Measurements from ENCODE around the gene HMGCR. TPM values are rescaled to one million over a fixed set of nuclear protein-coding genes. Genes with fewer than 3 reads are reported as not detected.
"Not testable (repeated sequence)": the region's sequence is repeated elsewhere in the genome, so short reads cannot be mapped to it uniquely, and the experiment has no call there.

The HMGCR gene
- 54.9 TPM for polyA plus RNA-seq (2012; ENCODE audit: insufficient read depth, insufficient read length, low read depth)

DNA sequence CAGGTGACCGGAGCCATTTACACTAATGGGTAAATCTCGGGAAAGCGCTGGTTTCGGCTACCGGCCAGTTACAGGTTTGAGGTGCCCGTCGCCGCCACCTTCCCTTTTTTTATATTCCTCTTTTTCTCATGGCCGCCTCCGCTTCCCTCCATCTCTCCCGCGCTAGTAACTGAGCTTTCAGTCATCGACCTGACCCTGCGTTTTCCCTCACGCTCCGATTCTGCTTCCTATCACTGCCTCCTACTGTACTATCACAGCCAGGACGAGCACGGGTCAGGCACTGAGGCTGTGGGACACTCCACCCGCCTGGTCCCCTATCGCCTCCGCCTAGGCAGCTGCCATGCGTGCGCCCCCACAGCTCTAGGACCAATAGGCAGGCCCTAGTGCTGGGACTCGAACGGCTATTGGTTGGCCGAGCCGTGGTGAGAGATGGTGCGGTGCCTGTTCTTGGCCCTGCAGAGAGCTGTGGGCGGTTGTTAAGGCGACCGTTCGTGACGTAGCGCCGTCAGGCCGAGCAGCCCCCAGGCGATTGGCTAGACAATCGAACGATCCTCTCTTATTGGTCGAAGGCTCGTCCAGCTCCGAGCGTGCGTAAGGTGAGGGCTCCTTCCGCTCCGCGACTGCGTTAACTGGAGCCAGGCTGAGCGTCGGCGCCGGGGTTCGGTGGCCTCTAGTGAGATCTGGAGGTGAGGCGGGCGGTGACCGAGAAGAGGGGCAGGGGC lies at the start of gene HMGCR:
Gene HMGCR (plus strand): TSS at position 606 of the 722 bp plus-strand sequence. CDS start 5,386 bp downstream, outside the sequence.
- DNase-seq = peak; percentile 99
- H3K27me3 ChIP-seq = no peaks in the 10 kb centered on the region
- H3K4me1 ChIP-seq = no peaks in the 10 kb centered on the region; the same call in none of the 2 replicates
- TF ChIP-seq, protein P1, sequence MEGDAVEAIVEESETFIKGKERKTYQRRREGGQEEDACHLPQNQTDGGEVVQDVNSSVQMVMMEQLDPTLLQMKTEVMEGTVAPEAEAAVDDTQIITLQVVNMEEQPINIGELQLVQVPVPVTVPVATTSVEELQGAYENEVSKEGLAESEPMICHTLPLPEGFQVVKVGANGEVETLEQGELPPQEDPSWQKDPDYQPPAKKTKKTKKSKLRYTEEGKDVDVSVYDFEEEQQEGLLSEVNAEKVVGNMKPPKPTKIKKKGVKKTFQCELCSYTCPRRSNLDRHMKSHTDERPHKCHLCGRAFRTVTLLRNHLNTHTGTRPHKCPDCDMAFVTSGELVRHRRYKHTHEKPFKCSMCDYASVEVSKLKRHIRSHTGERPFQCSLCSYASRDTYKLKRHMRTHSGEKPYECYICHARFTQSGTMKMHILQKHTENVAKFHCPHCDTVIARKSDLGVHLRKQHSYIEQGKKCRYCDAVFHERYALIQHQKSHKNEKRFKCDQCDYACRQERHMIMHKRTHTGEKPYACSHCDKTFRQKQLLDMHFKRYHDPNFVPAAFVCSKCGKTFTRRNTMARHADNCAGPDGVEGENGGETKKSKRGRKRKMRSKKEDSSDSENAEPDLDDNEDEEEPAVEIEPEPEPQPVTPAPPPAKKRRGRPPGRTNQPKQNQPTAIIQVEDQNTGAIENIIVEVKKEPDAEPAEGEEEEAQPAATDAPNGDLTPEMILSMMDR (IDR thresholded peaks at IDR 0.05; ENCODE audit: low read depth, low read length) = peak; percentile 54
- H3K4me3 ChIP-seq (ENCODE audit: low read depth, low read length) = peak within 1 kb of the TSS; percentile 81
- no peaks in the 10 kb centered on the region for H3K9me3 ChIP-seq
- H3K36me3 ChIP-seq = 0 out of 2 replicates have a peak, but pooled peaks cover 3% of the 10 kb centered on the region

DNA sequence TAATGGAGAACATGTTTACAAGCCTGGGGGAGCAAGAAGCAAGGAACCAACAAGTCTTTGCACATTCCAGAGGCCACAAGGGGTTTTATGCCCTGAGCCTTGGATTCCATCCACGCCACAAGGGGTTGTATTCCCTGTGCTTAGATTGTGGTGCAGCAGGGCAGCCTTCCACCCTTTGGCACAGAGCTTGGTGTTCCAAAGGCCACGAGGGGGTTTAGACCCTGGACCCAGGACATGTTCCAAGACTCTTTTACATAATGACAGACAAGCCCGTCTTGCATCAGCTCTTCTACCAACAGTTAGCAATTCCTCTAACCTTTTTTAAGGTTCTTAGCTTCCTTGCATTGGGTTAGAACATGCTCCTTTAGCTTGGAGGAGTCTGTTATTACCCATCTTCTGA lies 45.2 kb upstream of the HMGCR start:
- not testable (repeated sequence) for H3K4me1 ChIP-seq, H3K9me3 ChIP-seq, DNase-seq

DNA sequence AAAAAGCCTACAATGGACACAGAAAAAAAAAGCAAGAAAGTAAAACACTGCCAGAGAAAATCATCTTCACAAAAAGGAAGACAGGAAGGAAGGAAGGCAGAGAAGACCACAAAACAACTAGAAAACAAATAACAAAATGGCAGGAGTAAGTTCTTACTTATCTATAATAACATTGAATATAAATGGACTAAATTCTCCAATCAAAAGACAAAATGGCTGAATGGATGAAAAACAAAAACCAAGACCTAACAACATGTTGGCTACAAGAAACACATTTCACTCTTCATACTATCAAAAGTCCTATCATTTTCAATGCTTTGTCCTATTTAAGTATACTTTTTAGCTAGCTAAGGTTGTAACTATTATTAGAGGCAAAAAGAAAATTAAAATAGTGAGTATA lies 36.9 kb upstream of the HMGCR start:
- Histone ChIP-seq H3K36me3 (no peaks in the 10 kb centered on the region), H3K4me1 (peaks cover 8% of the 10 kb centered on the region), H3K4me3 (ENCODE audit: low read depth, low read length) (no peak overlapping the region), H3K9me3 (no peaks in the 10 kb centered on the region), H3K27me3 (no peaks in the 10 kb centered on the region)
- TF ChIP-seq, protein P1 (IDR thresholded peaks at IDR 0.05; ENCODE audit: low read depth, low read length) = no peak
- no peak for DNase-seq

More for the DNA sequence above, 45.2 kb upstream of the HMGCR start:
- not testable (repeated sequence) for H3K4me3 ChIP-seq (ENCODE audit: low read depth, low read length); H3K36me3 ChIP-seq; H3K27me3 ChIP-seq

DNA sequence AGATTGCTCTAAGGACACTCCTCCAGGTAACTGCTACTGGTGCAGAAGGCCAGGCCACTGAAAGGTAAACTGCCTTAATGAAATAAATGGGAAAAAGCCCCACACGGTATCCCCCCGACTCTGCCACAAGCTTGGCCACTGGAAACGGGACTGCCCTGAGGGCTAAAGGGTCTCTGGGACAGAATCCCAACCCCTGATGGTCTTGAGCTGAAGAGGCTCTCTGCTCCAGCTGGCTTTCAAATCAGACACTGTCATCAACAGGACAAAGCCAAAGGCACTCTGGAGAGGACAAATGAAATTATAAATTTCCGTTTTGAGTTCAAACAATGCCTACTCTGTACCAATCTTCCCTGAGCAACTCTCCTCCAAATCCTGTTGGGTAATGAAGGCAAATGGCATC lies 33.6 kb upstream of the HMGCR start:
- Histone ChIP-seq H3K4me1 (peaks cover 8% of the 10 kb centered on the region), H3K9me3 (no peaks in the 10 kb centered on the region), H3K36me3 (no peaks in the 10 kb centered on the region), H3K27me3 (no peaks in the 10 kb centered on the region), H3K4me3 (ENCODE audit: low read depth, low read length) (no peak overlapping the region)
- DNase-seq = peak; percentile 55
- TF ChIP-seq, protein P1 (IDR thresholded peaks at IDR 0.05; ENCODE audit: low read depth, low read length) = no peak

DNA sequence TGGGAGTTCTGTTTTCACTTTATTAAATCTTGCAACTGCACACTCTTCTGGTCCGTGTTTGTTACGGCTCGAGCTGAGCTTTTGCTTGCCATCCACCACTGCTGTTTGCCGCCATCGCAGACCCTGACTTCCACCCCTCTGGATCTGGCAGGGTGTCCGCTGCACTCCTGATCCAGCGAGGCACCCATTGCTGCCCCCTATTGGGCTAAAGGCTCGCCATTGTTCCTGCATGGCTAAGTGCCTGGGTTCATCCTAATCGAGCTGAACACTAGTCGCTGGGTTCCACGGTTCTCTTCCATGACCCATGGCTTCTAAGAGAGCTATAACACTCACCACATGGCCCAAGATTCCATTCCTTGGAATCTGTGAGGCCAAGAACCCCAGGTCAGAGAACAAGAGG lies 32.5 kb upstream of the HMGCR start:
- peak; percentile 19 for DNase-seq
- not testable (repeated sequence) for H3K4me3 ChIP-seq (ENCODE audit: low read depth, low read length); H3K4me1 ChIP-seq; H3K36me3 ChIP-seq; H3K9me3 ChIP-seq; H3K27me3 ChIP-seq

DNA sequence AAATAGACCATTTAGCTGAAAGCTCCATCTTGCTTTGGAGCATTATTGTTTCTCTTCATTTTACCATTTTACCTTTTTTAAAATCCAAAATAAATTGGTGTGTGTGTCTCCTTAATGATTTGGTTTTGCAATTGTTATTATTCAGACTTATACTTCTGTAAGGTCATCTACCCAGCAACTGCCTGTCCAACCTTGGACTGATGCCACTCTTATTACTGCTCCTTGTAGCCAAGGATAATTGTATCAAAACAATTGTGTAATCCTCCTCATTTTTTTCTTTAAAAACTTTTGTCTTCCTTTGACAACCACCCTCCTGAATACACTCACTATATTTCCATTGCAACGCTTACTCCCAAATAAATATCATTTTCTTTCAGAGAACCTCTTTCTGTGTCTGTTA lies 30.3 kb upstream of the HMGCR start:
- DNase-seq = no peak
- H3K4me3 ChIP-seq (ENCODE audit: low read depth, low read length) = no peak overlapping the region
- TF ChIP-seq, protein P1 (IDR thresholded peaks at IDR 0.05; ENCODE audit: low read depth, low read length) = no peak

DNA sequence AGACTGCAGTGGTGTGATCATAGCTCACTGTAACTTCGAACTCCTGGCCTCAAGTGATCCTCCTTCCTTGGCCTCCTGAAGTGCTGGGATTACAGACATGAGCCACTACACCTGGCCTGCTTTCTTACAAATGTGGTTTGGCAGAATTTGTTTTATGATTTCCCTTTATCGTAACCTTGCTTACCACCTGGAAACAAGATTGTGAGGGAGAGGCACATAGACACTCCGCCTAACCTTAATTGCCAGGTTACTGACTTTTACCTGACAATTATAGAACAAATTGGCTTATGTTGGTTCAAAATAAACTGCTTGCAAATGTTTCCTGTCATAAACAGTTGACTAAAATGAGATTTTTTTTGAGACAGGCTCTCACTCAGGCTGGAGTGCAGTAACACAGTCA lies 26.8 kb upstream of the HMGCR start:
- no peaks in the 10 kb centered on the region for H3K36me3 ChIP-seq
- TF ChIP-seq, protein P1 (IDR thresholded peaks at IDR 0.05; ENCODE audit: low read depth, low read length) = no peak
- no peak for DNase-seq
- H3K27me3 ChIP-seq = no peaks in the 10 kb centered on the region
- no peaks in the 10 kb centered on the region for H3K9me3 ChIP-seq
- H3K4me3 ChIP-seq (ENCODE audit: low read depth, low read length) = no peak overlapping the region
- H3K4me1 ChIP-seq = no peaks in the 10 kb centered on the region

More for the DNA sequence above, 30.3 kb upstream of the HMGCR start:
- Histone ChIP-seq H3K27me3 (no peaks in the 10 kb centered on the region), H3K36me3 (no peaks in the 10 kb centered on the region), H3K9me3 (no peaks in the 10 kb centered on the region), H3K4me1 (peaks cover 8% of the 10 kb centered on the region)

DNA sequence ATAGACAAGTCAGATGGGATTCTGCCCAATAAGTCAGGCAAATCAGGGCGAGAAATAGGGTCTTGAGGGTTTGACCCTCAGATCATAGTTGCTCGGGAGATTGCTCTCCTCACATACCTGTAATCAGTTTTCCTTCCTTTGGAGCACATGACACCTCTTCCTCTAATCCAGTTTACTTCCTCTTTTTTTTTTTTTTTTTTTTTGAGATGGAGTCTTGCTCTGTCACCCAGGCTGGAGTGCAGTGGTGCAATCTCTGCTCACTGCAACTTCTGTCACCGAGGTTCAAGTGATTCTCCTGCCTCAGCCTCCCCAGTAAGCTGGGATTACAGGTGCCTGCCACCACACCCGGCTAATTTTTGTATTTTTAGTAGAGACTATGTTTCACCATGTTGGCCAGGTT lies 17.9 kb upstream of the HMGCR start:
- H3K27me3 ChIP-seq; H3K36me3 ChIP-seq; H3K4me1 ChIP-seq; H3K9me3 ChIP-seq; H3K4me3 ChIP-seq (ENCODE audit: low read depth, low read length); DNase-seq: not testable (repeated sequence)
